Loucy (cell line): ENCODE measurements around the gene KDM5A.

Source experiments
- H2AFZ ChIP-seq: fragments of 200-600 bp; sonication (generic); 2 replicates; pipeline ENCODE4 v1.6.0; 2016; ENCODE audit warnings: antibody characterized with exemption, mild to moderate bottlenecking, low read length, moderate library complexity
- H3F3A ChIP-seq: fragments of 200-600 bp; 2 replicates; pipeline ENCODE4 v1.6.0; 2016; ENCODE audit warnings: antibody characterized with exemption, low read depth, mild to moderate bottlenecking
- H3K27me3 ChIP-seq: fragments of 200-600 bp; sonication (generic); 2 replicates; pipeline ENCODE4 v1.6.1; 2014; ENCODE audit warnings: low read length, mild to moderate bottlenecking; ENCODE audit not compliant: insufficient read depth, poor library complexity, severe bottlenecking
- H3K36me3 ChIP-seq: fragments of 200-600 bp; sonication (generic); 2 replicates; pipeline ENCODE4 v1.6.1; 2016; ENCODE audit warnings: low read length; ENCODE audit not compliant: insufficient read depth
- H3K4me1 ChIP-seq: fragments of 200-600 bp; sonication (generic); 2 replicates; pipeline ENCODE4 v1.5.1; 2014; ENCODE audit warnings: low read length, mild to moderate bottlenecking; ENCODE audit not compliant: insufficient read depth, poor library complexity, severe bottlenecking
- H3K4me2 ChIP-seq: fragments of 200-600 bp; sonication (generic); 2 replicates; pipeline ENCODE4 v1.6.0; 2014; ENCODE audit warnings: antibody characterized with exemption, low read length, low read depth, mild to moderate bottlenecking; ENCODE audit not compliant: poor library complexity, severe bottlenecking
- H3K4me3 ChIP-seq: fragments of 200-600 bp; sonication (generic); 2 replicates; pipeline ENCODE4 v1.5.1; 2014; ENCODE audit warnings: low read length, mild to moderate bottlenecking, mixed read lengths; ENCODE audit not compliant: poor library complexity, severe bottlenecking
- H3K79me2 ChIP-seq: fragments of 200-600 bp; sonication (generic); 2 replicates; pipeline ENCODE4 v1.6.1; 2014; ENCODE audit warnings: low read length; ENCODE audit not compliant: insufficient read depth
- H3K9ac ChIP-seq: fragments of 200-600 bp; sonication (generic); 2 replicates; pipeline ENCODE4 v1.6.0; 2014; ENCODE audit warnings: mild to moderate bottlenecking, low read depth, low read length, moderate library complexity; ENCODE audit not compliant: poor library complexity, severe bottlenecking
- H3K9me2 ChIP-seq: fragments of 200-600 bp; sonication (generic); replicated peaks from 2 replicates; pipeline ENCODE4 v1.6.1; 2016; ENCODE audit warnings: low read depth, low read length, mixed read lengths
- H3K9me3 ChIP-seq: fragments of 200-600 bp; sonication (generic); 2 replicates; pipeline ENCODE4 v1.6.1; 2014; ENCODE audit warnings: mild to moderate bottlenecking, antibody characterized with exemption, low read length, low read depth; ENCODE audit not compliant: insufficient read depth
- H4K20me1 ChIP-seq: fragments of 200-600 bp; sonication (generic); 2 replicates; pipeline ENCODE4 v1.6.0; 2014; ENCODE audit warnings: antibody characterized with exemption, low read length, mild to moderate bottlenecking; ENCODE audit not compliant: insufficient read depth, poor library complexity, severe bottlenecking
- CTCF ChIP-seq: fragments of 200-600 bp; sonication (generic); conservative IDR thresholded peaks from 2 replicates; pipeline ENCODE4 v1.5.1; 2014; ENCODE audit warnings: mild to moderate bottlenecking, antibody characterized with exemption, low read length
- EZH2phosphoT487 ChIP-seq: fragments of 200-600 bp; IDR thresholded peaks from 2 replicates; pipeline ENCODE4 v1.6.1; 2018; ENCODE audit warnings: antibody characterized with exemption, mild to moderate bottlenecking, moderate library complexity, borderline replicate concordance

Gene KDM5A

DNA sequence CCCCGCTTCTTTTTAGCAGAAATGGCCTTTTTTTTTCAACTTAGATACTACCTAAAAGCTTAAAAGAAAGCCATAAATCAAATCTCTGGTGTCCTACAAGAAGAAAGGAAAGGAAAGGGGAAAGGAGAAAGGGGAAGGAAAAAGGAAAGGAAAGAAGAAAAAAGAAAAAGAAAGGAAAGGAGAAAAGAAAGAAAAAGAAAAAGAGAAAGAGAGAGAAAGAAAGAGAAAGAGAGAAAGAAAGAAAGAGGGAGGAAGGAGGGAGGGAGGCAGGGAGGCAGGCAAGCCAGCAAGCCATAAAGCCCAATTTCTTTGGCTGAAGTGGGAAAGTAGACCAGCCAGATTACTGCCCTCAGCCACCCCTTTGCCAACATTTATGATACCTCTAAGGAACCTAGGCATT, 94.0 kb downstream of the KDM5A start:
- Histone ChIP-seq H3K79me2 (peaks cover 36% of the 10 kb centered on the region), H4K20me1 (no peaks in the 10 kb centered on the region), H3K4me1 (peaks cover 8% of the 10 kb centered on the region), H3F3A (no peaks in the 10 kb centered on the region), H3K27me3 (no peaks in the 10 kb centered on the region), H3K4me3 (no peak overlapping the region), H3K9me2 (no peaks in the 10 kb centered on the region), H3K36me3 (peaks cover 89% of the 10 kb centered on the region), H3K4me2 (no peak overlapping the region), H3K9me3 (no peaks in the 10 kb centered on the region), H2AFZ (no peak overlapping the region), H3K9ac (no peak overlapping the region)
- no peak for TF ChIP-seq CTCF
- TF ChIP-seq EZH2phosphoT487 = no peak

- Histone ChIP-seq H3K9me3 (no peaks in the 10 kb centered on the region), H4K20me1 (no peaks in the 10 kb centered on the region), H3K9ac (no peak overlapping the region), H3F3A (no peaks in the 10 kb centered on the region), H3K9me2 (no peaks in the 10 kb centered on the region), H3K36me3 (peaks cover 87% of the 10 kb centered on the region), H3K79me2 (peaks cover 21% of the 10 kb centered on the region; the same call in 1 of the 2 replicates), H3K4me3 (no peak overlapping the region), H2AFZ (no peak overlapping the region), H3K4me2 (no peak overlapping the region), H3K4me1 (peaks cover 6% of the 10 kb centered on the region), H3K27me3 (no peaks in the 10 kb centered on the region)
- TF ChIP-seq CTCF (no peak), EZH2phosphoT487 (no peak)
Observed at GRCh38 chr12:293199-293598, 95.9 kb downstream of the KDM5A start.

DNA sequence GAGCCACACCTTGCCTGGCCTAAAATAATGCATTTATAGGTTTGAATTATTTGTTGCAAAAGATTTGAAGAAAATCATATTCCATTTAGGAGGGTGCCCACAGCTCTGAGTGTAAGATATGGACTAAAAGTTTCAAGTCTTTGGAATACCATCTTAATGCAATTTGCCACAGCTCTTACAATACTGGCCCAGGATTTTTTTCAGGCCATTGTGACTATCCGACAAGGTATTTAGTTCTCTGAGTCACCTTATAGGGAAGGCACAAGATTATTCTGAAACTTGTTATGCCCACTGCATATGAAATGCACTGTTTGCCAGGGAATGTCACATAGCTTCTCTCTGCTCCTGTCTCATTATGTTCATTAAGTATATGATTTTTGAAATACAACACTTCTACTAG, 96.9 kb downstream of the KDM5A start:
- peaks cover 88% of the 10 kb centered on the region for H3K36me3 ChIP-seq
- no peaks in the 10 kb centered on the region for H3K27me3 ChIP-seq

More for the DNA sequence above, 96.9 kb downstream of the KDM5A start:
- Histone ChIP-seq H3K9me2 (no peaks in the 10 kb centered on the region), H4K20me1 (no peaks in the 10 kb centered on the region), H3K4me3 (no peak overlapping the region), H3K79me2 (peaks cover 13% of the 10 kb centered on the region; the same call in 1 of the 2 replicates), H3K4me2 (no peak overlapping the region), H3K9ac (no peak overlapping the region), H2AFZ (no peak overlapping the region), H3K9me3 (no peaks in the 10 kb centered on the region), H3F3A (no peaks in the 10 kb centered on the region), H3K4me1 (peaks cover 10% of the 10 kb centered on the region)
- TF ChIP-seq CTCF = no peak
- no peak for TF ChIP-seq EZH2phosphoT487
